ENCODE results near the gene C6. TPM values are rescaled to one million over a fixed set of nuclear protein-coding genes. Genes with fewer than 3 reads are reported as not detected.

C6 gene
- polyA plus RNA-seq, 1 donor from 2014 or later: 2.6 TPM

DNA sequence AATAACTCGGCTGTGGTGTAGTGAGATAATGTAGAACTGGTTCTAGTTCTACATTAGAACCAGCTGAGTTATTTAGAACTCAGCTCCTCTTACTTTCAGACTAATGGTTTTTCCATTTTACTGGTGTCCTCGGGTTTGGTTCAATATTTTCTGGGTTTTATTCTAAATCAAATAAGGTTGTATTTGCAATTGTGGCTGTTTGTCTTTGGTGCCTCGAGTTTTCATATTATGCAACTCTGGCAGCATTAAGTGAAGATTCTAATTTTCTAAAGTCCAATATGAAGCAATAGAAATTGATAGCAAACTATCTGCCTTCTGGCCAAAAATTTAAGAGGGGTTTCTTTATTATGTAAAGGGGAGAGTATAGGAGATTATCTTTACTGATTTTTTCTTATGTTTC is 19.0 kb downstream of the C6 start:
- TF ChIP-seq POLR2AphosphoS5 (IDR thresholded peaks at IDR 0.05): no peak
- Histone ChIP-seq H3K27ac (ENCODE audit: low read length) (no peak overlapping the region), H3K9me2 (ENCODE audit: insufficient read depth, low read length) (no peaks in the 10 kb centered on the region)

GRCh38 chr5:41193456-41194205 is 19.7 kb downstream of the C6 start:
- no peaks in the 10 kb centered on the region for H3F3A ChIP-seq (ENCODE audit: insufficient read depth, low read length, poor library complexity, severe bottlenecking)
- H2AFZ ChIP-seq (ENCODE audit: low read depth, low read length): no peak overlapping the region
- H3K27me3 ChIP-seq (ENCODE audit: insufficient read depth, low read depth, low read length): no peaks in the 10 kb centered on the region
- H3K79me2 ChIP-seq (replicated peaks; ENCODE audit: insufficient read depth, low read length): no peaks in the 10 kb centered on the region
- H3K9ac ChIP-seq (ENCODE audit: low read length): no peak overlapping the region
- no peak overlapping the region for H3K27ac ChIP-seq (ENCODE audit: low read length)
- H3K4me2 ChIP-seq (ENCODE audit: low read length): no peak overlapping the region
- H4K20me1 ChIP-seq (ENCODE audit: insufficient read depth): no peaks in the 10 kb centered on the region
- no peak overlapping the region for H3K4me3 ChIP-seq (ENCODE audit: low read length)
- no peak for TF ChIP-seq POLR2AphosphoS5 (IDR thresholded peaks at IDR 0.05)
- no peak for TF ChIP-seq SMC3 (conservative IDR thresholded peaks at IDR 0.05; ENCODE audit: poor library complexity)
- no peak for TF ChIP-seq MXI1 (conservative IDR thresholded peaks at IDR 0.05; ENCODE audit: poor library complexity, severe bottlenecking)
- no peak for TF ChIP-seq TAF1 (IDR thresholded peaks at IDR 0.05; ENCODE audit: low read depth)
- TF ChIP-seq, protein P1, sequence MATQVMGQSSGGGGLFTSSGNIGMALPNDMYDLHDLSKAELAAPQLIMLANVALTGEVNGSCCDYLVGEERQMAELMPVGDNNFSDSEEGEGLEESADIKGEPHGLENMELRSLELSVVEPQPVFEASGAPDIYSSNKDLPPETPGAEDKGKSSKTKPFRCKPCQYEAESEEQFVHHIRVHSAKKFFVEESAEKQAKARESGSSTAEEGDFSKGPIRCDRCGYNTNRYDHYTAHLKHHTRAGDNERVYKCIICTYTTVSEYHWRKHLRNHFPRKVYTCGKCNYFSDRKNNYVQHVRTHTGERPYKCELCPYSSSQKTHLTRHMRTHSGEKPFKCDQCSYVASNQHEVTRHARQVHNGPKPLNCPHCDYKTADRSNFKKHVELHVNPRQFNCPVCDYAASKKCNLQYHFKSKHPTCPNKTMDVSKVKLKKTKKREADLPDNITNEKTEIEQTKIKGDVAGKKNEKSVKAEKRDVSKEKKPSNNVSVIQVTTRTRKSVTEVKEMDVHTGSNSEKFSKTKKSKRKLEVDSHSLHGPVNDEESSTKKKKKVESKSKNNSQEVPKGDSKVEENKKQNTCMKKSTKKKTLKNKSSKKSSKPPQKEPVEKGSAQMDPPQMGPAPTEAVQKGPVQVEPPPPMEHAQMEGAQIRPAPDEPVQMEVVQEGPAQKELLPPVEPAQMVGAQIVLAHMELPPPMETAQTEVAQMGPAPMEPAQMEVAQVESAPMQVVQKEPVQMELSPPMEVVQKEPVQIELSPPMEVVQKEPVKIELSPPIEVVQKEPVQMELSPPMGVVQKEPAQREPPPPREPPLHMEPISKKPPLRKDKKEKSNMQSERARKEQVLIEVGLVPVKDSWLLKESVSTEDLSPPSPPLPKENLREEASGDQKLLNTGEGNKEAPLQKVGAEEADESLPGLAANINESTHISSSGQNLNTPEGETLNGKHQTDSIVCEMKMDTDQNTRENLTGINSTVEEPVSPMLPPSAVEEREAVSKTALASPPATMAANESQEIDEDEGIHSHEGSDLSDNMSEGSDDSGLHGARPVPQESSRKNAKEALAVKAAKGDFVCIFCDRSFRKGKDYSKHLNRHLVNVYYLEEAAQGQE (IDR thresholded peaks at IDR 0.05; ENCODE audit: borderline replicate concordance): no peak
- TF ChIP-seq EP300 (conservative IDR thresholded peaks at IDR 0.05; ENCODE audit: poor library complexity, severe bottlenecking): no peak
- no peak for TF ChIP-seq RAD21 (conservative IDR thresholded peaks at IDR 0.05)
- TF ChIP-seq, protein P2, sequence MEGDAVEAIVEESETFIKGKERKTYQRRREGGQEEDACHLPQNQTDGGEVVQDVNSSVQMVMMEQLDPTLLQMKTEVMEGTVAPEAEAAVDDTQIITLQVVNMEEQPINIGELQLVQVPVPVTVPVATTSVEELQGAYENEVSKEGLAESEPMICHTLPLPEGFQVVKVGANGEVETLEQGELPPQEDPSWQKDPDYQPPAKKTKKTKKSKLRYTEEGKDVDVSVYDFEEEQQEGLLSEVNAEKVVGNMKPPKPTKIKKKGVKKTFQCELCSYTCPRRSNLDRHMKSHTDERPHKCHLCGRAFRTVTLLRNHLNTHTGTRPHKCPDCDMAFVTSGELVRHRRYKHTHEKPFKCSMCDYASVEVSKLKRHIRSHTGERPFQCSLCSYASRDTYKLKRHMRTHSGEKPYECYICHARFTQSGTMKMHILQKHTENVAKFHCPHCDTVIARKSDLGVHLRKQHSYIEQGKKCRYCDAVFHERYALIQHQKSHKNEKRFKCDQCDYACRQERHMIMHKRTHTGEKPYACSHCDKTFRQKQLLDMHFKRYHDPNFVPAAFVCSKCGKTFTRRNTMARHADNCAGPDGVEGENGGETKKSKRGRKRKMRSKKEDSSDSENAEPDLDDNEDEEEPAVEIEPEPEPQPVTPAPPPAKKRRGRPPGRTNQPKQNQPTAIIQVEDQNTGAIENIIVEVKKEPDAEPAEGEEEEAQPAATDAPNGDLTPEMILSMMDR (IDR thresholded peaks at IDR 0.05; ENCODE audit: poor library complexity, severe bottlenecking): no peak
- TF ChIP-seq EZH2 (IDR thresholded peaks at IDR 0.05; ENCODE audit: borderline replicate concordance, insufficient read depth, low read length, poor library complexity, severe bottlenecking): no peak
- H3K9me3 ChIP-seq (ENCODE audit: low read length): no peaks in the 10 kb centered on the region
- no peaks in the 10 kb centered on the region for H3K9me2 ChIP-seq (ENCODE audit: insufficient read depth, low read length)
- no peaks in the 10 kb centered on the region for H3K36me3 ChIP-seq (ENCODE audit: insufficient read depth, low read length)

More for the DNA sequence above, 19.0 kb downstream of the C6 start:
- no peak overlapping the region for H2AFZ ChIP-seq (ENCODE audit: low read depth, low read length)
- H3K4me2 ChIP-seq (ENCODE audit: low read length): no peak overlapping the region
- H3K36me3 ChIP-seq (ENCODE audit: insufficient read depth, low read length): no peaks in the 10 kb centered on the region
- no peak overlapping the region for H3K9ac ChIP-seq (ENCODE audit: low read length)
- H3K79me2 ChIP-seq (replicated peaks; ENCODE audit: insufficient read depth, low read length): no peaks in the 10 kb centered on the region
- no peaks in the 10 kb centered on the region for H4K20me1 ChIP-seq (ENCODE audit: insufficient read depth)
- no peaks in the 10 kb centered on the region for H3K9me3 ChIP-seq (ENCODE audit: low read length)
- no peaks in the 10 kb centered on the region for H3K27me3 ChIP-seq (ENCODE audit: insufficient read depth, low read depth, low read length)
- no peaks in the 10 kb centered on the region for H3F3A ChIP-seq (ENCODE audit: insufficient read depth, low read length, poor library complexity, severe bottlenecking)
- no peak overlapping the region for H3K4me3 ChIP-seq (ENCODE audit: low read length)

All from neural cell (in vitro differentiated cells).